Left cardiac atrium (tissue), 4 donors: ENCODE measurements around the gene RAB14. TPM values are rescaled to one million over a fixed set of nuclear protein-coding genes. Genes with fewer than 3 reads are reported as not detected.

ENCODE experiments used
- ATAC-seq, 2 donors: fragments of 200-7000 bp; cut with Tn5 transposase; one replicate each; pipeline ENCODE4 v1.9.1; 2020; ENCODE audit warnings: mild to moderate bottlenecking in 2 of 2, moderate library complexity in 2 of 2
- DNase-seq: peaks from one replicate; pipeline ENCODE4 v3.0.0-alpha.2; 2020
- intact Hi-C, 2 donors: fragments of 100-400 bp; cut with DNase I; formaldehyde crosslinking; loops; one replicate each; pipeline versions ENCODE4 v1.14.1 to v1.15.1; 2022 to 2023
- long read RNA-seq: library from polyadenylated mRNA; unstranded; transcript quantifications from one replicate; pipeline ENCODE4 v2.0.0, GENCODE V29; 2021
- total RNA-seq, 2 donors: library from RNA; stranded (reverse); fragmentation: NEBNext Ultra II Directional; extraction: Animal tissue kit (Norgen Biotek cat#: 25700); gene quantifications; one replicate each; pipeline ENCODE4 v1.2.1, GENCODE V29; 2021
- donor health status: DM: no; HTN: yes; CAD: no.
- donor health status: DM: no; HTN: yes; CAD: no; lungs with severe emphysema.
- donor health status: DM: yes; HTN: yes; CAD: no.
- donor health status: Dilated cardiomyopathy.

RAB14 gene
- total RNA-seq: 10 to 100 TPM; 44.1 to 49.3 TPM
- long read RNA-seq, full-length matches to known transcripts: 37 of 41 reads
- long read RNA-seq, partial matches to known transcripts: 0 of 41 reads
- long read RNA-seq, other reads (novel, unspliced or antisense): 4 of 41 reads

DNA sequence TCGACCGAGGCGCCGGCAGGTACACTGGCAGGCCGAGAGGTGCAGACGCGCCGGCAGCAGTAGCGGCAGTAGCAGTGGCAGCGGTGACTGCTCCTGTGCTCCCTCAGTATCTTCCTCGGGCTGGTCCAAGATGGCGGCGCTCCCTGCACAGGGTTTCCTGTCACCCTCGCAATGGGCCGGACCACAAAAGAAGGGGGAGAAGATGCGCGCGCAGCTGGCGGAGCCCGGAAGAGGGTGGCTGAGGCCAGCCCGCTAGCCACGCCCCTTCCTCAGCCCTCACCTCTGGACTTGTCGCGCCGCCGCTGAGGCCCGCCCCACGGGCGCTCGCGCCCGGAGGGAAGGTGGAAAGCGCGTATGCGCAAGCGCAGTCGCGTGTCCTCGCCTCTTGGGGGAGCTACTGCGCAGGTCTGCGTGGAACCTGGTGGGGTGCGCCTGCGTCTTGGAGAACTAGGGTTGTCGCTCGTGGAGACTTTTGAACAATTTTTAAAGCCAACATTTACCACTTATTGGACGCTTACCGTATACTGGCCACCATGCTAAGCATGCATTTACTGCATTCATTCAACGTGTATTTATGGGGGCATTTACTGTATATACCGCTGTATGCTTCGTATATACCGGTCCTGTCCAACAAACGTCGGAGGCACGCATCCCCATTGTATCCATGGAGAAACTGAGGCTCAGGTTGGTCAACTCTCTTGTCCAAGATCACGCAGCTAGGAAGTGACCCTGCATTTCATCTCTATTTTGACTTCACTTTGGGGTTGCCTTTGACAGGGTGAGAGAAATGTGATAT is at the start of gene RAB14:
Gene RAB14, minus strand, starts transcription at position 132 of the 796 bp plus-strand sequence. CDS start 8,457 bp downstream, outside the sequence.
- DNase-seq (peak; percentile 100), ATAC-seq (peak; percentile 97 to 98)
- intact Hi-C loops: loop anchor here in 1 of 2 donors (10.0 kb wide), 1 partner anchor 173 kb away; the partner anchor contains the start of gene STOM

DNA sequence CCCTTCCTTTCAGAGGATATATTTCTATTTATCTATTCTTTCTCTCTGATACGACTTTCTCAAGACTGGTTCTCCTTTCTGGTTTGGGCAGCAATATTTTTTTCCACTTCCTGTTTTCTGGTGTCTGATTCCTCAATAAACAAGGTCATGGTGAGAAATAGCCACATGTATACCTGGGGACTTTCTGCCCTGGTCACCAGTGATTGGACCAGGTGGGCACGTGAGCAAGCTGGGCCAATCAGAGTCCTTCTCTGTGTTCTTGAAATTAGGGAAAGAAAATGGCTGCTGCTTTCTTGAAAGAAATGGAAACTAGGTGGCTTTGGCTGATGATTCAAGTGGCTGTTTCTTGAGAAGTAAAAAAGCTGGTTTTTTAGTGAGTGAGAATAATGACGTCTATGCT is 47.9 kb upstream of the RAB14 start:
- ATAC-seq (no peak), DNase-seq (no peak)
- intact Hi-C loops: no loop called here

- peak; percentile 32 for DNase-seq
- intact Hi-C loops: no loop called here
- peak; percentile 70 to 76 for ATAC-seq
These were observed 45.3 kb upstream of the RAB14 start for GRCh38 chr9:121246821-121247561.

DNA sequence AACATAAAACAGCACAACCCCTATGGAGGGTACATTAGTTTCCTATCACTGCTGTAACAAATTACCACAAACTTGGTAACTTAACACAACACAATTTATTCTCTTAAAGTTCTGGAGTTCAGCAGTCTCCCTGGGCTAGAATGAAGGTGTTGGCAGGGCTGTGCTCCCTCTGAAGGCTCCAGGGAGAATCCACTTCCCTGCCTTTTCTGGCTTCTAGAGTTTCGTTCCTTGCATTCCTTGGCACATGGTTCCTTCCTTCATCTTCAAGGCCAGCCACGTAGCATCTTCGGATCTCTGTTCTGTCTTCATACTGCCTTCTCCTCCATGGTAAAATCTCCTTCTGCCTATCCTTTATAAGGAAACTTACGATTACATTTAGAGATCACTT is 41.3 kb upstream of the RAB14 start:
- ATAC-seq (peak in 1 of 2 donors; percentile 29), DNase-seq (no peak)
- intact Hi-C loops: no loop called here

GRCh38 chr9:121242219-121242958 is 40.7 kb upstream of the RAB14 start:
- peak; percentile 39 to 66 for ATAC-seq
- intact Hi-C loops: no loop called here
- no peak for DNase-seq

GRCh38 chr9:121240472-121241135 is 38.9 kb upstream of the RAB14 start:
- intact Hi-C loops: no loop called here
- peak in 1 of 2 donors; percentile 23 for ATAC-seq
- no peak for DNase-seq

DNA sequence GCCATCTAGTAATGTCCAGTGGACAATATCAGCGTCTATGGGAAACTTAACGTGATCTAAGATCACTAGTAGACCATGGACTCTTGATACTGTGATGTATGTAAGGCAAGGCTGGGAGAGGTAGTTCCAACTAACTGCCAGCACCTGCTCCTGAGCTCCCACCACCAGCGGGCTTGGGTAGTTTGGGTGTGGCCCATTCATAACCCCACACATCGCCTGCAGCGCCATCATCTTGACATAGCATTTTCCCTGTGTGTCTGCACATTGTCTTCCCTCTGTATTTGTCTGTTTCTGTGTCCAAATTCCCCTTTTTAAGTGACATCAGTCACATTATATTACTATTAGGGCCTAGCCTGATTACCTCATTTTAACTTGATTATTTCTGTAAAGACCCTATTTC is 38.2 kb upstream of the RAB14 start:
- DNase-seq (no peak), ATAC-seq (no peak)
- intact Hi-C loops: no loop called here

DNA sequence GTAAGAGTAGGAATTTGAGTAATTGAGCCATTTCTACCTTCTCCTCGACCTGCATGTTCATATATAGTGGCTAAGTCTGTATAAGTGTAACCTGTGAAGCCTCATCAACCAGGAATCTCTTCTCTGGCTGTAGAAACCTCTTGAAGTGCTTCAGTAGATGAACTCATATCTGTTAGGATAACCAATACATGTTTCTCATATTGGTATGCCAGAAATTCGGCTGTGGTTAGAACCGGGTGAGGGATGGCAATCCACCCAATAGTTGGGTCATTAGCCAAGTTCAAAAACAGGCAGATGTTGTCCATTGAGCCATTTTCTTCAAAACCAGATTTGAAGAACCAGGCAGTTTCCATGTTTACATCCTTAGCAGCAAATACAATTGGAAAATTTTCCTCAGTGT is 37.4 kb upstream of the RAB14 start:
- intact Hi-C loops: no loop called here
- DNase-seq: no peak
- ATAC-seq: no peak

DNA sequence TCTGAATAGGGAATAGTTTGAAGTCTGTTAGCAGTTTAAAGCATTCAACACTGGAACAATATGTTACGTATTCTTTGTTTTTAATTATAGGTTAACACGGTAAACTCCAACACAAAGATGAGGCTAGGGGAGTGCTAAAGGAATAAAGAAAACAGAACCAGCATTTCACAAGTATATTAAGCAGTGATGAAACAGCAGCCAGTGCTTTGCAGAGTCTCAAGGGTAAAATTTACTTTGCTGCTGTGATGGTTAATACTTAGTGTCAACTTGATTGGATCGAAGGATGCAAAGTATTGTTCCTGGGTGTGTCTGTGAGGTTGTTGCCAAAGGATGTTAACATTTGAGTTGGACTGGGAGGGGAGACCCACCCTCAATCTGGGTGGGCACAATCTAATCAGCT is 36.2 kb upstream of the RAB14 start:
- ATAC-seq (no peak), DNase-seq (no peak)
- intact Hi-C loops: no loop called here

DNA sequence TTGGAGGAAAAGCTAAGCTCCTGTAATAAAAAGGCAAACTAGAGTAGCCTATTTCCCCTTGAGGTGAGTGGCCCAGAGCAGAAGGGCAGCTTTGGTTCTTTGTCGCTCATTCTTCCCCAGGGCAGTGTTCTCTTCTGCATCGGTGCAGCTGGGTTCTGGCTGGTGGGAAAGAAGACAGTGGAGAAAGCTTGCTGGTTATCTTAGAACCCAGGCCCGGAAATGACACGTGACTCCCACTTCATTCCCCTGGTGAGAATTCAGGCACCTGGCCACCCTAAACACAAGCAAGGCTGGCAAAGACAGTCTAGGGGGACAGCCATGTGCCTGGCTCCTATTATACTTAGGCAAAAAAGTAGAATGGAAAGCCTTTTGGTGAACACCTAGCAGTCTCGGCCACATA is 33.8 kb upstream of the RAB14 start:
- ATAC-seq (no peak), DNase-seq (no peak)
- intact Hi-C loops: no loop called here

- intact Hi-C loops: loop anchor here in 1 of 2 donors (5.0 kb wide), 1 partner anchor 83 kb away; no protein-coding TSS in a partner anchor
- no peak for ATAC-seq
These were observed 33.1 kb upstream of the RAB14 start for GRCh38 chr9:121234832-121235161.

GRCh38 chr9:121233906-121234831 is 32.5 kb upstream of the RAB14 start:
- DNase-seq: no peak
- intact Hi-C loops: loop anchor here in 1 of 2 donors (5.0 kb wide), 1 partner anchor 83 kb away; no protein-coding TSS in a partner anchor
- no peak for ATAC-seq

More at GRCh38 chr9:121234832-121235161, 33.1 kb upstream of the RAB14 start:
- DNase-seq: no peak

GRCh38 chr9:121232251-121232650 is 30.6 kb upstream of the RAB14 start:
- ATAC-seq: no peak
- DNase-seq: no peak
- intact Hi-C loops: loop anchor here in 1 of 2 donors (5.0 kb wide), 1 partner anchor 85 kb away; no protein-coding TSS in a partner anchor

GRCh38 chr9:121230256-121230655 is 28.6 kb upstream of the RAB14 start:
- intact Hi-C loops: loop anchor here in 1 of 2 donors (5.0 kb wide), 1 partner anchor 87 kb away; no protein-coding TSS in a partner anchor

GRCh38 chr9:121227862-121228261 is 26.2 kb upstream of the RAB14 start:
- intact Hi-C loops: no loop called here
- no peak for ATAC-seq

More at GRCh38 chr9:121230256-121230655, 28.6 kb upstream of the RAB14 start:
- ATAC-seq (no peak), DNase-seq (no peak)

DNA sequence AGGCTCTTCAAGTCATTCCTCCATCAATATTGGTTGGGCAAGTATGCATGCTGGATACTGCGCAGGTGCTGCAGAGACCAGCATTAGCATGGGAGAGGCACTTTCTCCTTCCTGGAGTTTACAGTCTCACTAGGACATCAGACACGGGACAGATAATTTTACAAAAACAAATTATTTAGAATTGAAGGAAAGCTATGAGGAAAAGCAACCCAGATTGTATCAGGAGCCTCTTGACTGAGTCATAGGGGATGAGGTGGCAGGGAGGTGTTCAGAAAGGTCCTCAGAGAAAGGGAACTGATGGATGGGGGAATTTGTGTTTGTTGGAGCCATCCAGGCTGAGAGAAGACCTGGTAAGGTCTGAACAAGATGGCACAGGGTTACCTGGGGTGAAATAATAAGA is 24.5 kb upstream of the RAB14 start:
- no peak for ATAC-seq
- intact Hi-C loops: no loop called here

More at GRCh38 chr9:121227862-121228261, 26.2 kb upstream of the RAB14 start:
- no peak for DNase-seq

DNA sequence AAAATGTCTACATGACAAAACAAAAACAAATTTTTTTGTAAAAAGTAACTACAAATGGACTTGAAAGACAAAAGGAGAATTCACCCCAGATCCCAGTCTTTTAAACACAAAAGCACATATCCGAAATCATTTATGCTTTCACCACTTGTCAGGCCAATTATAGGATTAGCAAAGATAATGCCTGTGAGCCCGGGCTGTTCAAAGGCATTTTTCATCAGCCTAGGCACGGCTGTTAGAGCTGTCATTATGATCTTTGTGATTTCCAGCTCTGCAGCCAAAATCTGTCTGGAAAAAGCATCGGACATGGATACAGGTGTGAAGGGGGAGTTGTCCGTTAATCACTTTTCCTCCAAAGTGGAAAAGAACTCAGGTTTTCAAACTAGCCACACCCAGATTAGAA is 23.6 kb upstream of the RAB14 start:
- DNase-seq (no peak), ATAC-seq (no peak)
- intact Hi-C loops: no loop called here

More for the DNA sequence above, 24.5 kb upstream of the RAB14 start:
- DNase-seq: no peak
